22Rv1 (cell line): ENCODE results near the gene CLDND2.

Experiments
- ZFX ChIP-seq: fragments of 450-650 bp; IDR thresholded peaks from 2 replicates; pipeline ENCODE4 v1.6.1; 2017; ENCODE audit warnings: antibody characterized with exemption, borderline replicate concordance
- TF ChIP-seq, protein P1 (sequence below): fragments of 450-650 bp; IDR thresholded peaks from 2 replicates; pipeline ENCODE4 v1.5.1; 2017; ENCODE audit warnings: mild to moderate bottlenecking

DNA sequence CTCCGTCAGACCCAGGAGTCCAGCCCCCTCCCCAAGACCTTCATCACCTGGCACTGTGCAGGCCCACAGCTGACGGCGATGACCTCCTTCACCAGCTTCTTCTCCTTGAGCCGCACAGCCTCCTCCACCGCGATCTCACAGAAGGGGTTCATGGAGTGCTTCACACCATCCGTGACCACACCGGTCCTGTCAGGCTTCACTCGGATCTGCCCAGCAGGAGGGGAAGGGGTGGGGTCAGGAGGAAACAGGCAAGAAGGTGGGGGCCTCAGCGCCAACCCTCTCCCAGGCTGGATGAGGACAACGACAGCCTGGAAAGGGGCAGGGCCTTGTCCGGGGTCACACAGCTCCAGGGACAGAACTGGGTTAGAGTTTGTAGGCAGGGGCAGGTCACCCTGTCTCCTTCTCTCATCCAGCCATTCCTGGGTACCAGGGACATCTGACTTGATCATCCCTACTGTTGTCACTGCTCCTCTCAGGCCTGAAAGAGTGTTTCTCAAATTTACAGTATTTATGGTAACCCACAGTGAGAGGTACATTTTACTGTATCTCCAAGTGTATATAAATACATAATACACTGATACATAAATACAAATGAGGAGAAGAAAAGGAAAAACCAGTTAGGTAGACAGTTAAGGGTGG is 14.6 kb downstream of the CLDND2 start:
- TF ChIP-seq, protein P1, sequence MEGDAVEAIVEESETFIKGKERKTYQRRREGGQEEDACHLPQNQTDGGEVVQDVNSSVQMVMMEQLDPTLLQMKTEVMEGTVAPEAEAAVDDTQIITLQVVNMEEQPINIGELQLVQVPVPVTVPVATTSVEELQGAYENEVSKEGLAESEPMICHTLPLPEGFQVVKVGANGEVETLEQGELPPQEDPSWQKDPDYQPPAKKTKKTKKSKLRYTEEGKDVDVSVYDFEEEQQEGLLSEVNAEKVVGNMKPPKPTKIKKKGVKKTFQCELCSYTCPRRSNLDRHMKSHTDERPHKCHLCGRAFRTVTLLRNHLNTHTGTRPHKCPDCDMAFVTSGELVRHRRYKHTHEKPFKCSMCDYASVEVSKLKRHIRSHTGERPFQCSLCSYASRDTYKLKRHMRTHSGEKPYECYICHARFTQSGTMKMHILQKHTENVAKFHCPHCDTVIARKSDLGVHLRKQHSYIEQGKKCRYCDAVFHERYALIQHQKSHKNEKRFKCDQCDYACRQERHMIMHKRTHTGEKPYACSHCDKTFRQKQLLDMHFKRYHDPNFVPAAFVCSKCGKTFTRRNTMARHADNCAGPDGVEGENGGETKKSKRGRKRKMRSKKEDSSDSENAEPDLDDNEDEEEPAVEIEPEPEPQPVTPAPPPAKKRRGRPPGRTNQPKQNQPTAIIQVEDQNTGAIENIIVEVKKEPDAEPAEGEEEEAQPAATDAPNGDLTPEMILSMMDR, result no peak
- TF ChIP-seq ZFX, result no peak
